HG03354 (cell line): ENCODE measurements around the gene RGS11.
"Not testable (repeated sequence)": the region's sequence is repeated elsewhere in the genome, so short reads cannot be mapped to it uniquely, and the experiment has no call there.

Experiments used
- ATAC-seq: cut with Tn5 transposase; IDR thresholded peaks from one replicate; pipeline ENCODE4 v1.9.1; 2021; ENCODE audit warnings: mild to moderate bottlenecking; ENCODE audit not compliant: unreplicated experiment, poor library complexity, severe bottlenecking

RGS11 gene

GRCh38 chr16:240559-240958 is 35.2 kb downstream of the RGS11 start:
- ATAC-seq = no peak

- no peak for ATAC-seq
These were observed 35.8 kb downstream of the RGS11 start for GRCh38 chr16:239948-240277.

GRCh38 chr16:234468-235305 is 41.1 kb downstream of the RGS11 start, which contains the start of gene FAM234A:
Gene FAM234A, plus strand, starts transcription at chr16:234821. Its CDS starts 19,593 bp downstream, at chr16:254414.
- ATAC-seq = peak; percentile 86

GRCh38 chr16:230949-231348 is 44.8 kb downstream of the RGS11 start:
- no peak for ATAC-seq

GRCh38 chr16:230351-230750 is 45.4 kb downstream of the RGS11 start:
- ATAC-seq = not testable (repeated sequence)

GRCh38 chr16:229731-230281 is 45.9 kb downstream of the RGS11 start:
- ATAC-seq = no peak

- ATAC-seq = peak; percentile 84
These were observed 46.7 kb downstream of the RGS11 start, which contains the start of gene LUC7L for GRCh38 chr16:228852-229730. Gene LUC7L, minus strand, starts transcription at chr16:229449. Its CDS starts 110 bp downstream, at chr16:229339.

- peak; percentile 17 for ATAC-seq
These were observed 47.4 kb downstream of the RGS11 start for GRCh38 chr16:228151-228851.

- ATAC-seq = no peak
These were observed 55.7 kb downstream of the RGS11 start for GRCh38 chr16:220021-220420.
